Stimulated activated CD8-positive, alpha-beta memory T cell treated with anti-CD3 and anti-CD28 coated beads, Interleukin-15, amount 100 ng/mL, for 24 hours (primary cell): Measurements from ENCODE around the gene TRMT11.
"Not testable (repeated sequence)": the region's sequence is repeated elsewhere in the genome, so short reads cannot be mapped to it uniquely, and the experiment has no call there.

Experiments
- DNase-seq: peaks from one replicate; pipeline ENCODE4 v3.0.0-alpha.2; 2020; ENCODE audit warnings: low read depth

Gene TRMT11

DNA sequence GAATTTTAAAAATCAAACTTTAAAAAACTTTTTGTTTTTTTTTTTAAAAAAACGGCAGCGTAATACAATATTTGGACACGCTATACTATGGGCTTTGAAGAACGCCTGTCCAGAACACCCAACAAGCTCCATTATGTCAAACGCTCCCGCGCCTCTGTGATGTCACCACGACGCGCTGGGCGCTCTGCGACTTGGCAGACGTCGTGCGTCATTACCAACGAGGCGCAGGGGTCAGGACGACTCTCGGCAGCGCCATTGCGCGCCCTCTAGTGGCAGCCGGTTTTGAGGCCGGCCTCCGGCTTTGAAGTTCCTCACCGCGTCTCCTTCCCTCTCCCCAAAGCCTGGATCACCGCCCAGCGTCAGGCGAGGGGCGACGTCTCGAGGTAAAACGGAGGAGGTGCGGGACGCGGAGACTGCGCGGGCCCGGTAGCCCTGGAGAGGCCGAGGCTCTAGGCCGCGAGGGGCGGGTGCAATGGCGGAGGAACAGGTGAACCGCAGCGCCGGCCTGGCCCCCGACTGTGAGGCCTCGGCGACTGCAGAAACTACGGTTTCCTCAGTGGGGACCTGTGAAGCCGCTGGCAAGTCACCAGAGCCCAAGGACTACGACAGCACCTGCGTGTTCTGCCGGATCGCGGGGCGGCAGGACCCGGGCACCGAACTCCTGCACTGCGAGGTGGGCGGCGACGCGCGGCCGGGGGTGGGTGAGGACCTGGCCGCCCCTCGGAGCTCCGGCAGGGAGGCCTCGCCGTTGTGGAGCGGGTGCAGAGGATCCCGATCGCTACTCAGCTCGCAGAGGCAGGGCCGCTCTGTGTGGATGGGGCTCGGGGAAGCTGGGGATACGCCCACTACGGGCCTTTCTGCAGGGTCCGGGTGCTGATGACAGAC is 29.6 kb upstream of the TRMT11 start, which contains the start of gene HINT3:
Gene HINT3, plus strand, starts transcription at position 265 of the 885 bp plus-strand sequence. Its CDS starts 208 bp downstream, at position 473.
- DNase-seq: peak; percentile 99

DNA sequence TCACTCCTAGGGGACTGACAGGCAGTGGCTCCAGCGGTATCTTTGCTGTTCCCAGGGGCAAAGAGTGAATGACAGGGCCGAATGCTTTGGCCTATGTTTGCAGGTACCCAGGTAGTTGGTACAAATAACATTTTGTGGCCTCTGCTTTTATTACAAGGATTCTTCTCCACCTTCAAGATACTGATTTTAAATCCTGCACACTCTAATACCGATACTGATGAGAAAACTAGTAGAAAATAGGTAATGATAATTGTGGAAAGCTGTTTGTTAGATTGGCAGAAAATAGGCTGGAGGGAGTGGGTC is 29.0 kb upstream of the TRMT11 start:
- DNase-seq: no peak

DNA sequence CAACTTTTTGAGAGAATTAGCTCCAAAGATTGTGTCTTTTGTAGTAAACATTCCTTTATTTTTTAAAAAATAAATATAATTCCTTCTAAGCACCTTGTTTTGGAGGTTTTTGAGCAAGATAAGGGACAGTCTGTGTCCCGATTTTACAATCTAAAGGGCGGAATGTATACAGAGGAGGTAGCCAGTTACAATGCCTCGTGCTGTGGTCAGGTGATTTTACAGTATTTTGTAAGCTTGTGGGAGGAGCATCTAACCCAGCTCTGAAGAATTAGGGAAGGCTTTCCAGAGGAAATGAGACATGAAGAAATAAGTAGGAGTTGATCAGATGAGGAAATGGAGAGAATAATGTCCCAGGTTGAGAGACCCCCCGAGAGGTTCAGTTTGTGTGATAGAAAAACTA is 28.5 kb upstream of the TRMT11 start:
- no peak for DNase-seq

DNA sequence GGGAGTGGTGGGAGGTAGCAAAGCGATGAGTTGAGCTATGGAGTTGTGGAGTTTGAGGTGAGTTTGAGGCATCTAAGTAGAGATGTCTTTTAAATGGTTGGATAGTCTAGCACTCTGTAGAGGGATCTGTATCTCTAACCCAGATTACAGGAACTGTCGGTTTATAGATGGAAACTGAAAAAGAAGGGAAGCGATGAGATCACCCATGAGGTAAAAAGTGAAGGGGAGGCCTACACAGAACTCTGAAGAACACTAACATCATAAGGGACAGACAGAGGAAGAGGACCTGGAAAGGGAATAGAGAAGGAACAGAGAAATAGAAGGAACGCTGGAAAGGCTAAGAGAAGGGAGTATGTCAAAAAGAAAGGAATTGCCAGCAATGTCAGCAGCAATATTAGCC is 27.3 kb upstream of the TRMT11 start:
- DNase-seq: no peak

DNA sequence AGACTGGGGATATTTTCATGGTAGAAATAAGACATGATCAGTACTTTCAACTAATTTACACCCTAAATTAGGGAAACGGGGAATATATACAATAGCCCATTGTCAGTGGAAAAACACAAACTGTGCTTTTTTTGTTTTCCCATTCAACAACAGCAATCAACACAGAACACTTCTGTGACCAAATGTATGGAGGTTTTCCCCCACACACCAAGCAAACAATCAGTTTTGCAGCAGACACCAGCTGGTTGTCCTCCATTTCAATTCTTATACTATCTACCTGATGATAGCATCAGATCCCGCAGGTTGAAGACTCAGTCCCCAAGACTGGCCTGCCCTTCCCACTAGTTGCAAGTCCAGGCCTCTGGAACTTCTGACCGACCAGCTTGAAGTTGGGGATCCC is 25.2 kb upstream of the TRMT11 start:
- DNase-seq: no peak

DNA sequence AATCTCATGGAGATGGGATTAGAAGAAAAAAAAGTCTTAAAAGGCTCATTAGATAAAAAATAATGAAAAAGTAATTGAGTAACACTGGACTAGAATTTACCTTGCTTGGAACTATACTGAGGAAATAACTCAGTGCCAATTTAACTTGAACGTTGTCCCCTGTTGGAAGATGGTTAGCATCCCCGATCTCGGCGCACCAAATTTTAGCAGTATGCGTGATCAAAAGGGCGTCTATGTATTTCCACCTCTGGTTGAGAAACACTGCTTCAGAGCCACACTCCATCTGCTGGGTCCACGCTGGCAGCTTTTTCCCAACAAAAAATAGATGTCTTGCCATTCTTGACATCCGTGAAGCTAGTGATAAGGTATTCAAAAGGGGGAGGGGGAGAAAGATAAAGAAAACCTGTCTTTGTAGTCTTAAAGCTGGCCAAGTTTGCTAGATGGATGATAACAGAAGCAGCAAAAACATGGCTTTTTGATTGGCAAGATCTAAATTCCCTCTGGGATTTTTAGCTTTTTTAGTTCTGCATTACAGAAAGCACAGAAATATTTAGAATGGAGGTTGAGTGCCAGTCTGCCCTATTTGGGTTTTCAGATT is 23.3 kb upstream of the TRMT11 start:
- no peak for DNase-seq

DNA sequence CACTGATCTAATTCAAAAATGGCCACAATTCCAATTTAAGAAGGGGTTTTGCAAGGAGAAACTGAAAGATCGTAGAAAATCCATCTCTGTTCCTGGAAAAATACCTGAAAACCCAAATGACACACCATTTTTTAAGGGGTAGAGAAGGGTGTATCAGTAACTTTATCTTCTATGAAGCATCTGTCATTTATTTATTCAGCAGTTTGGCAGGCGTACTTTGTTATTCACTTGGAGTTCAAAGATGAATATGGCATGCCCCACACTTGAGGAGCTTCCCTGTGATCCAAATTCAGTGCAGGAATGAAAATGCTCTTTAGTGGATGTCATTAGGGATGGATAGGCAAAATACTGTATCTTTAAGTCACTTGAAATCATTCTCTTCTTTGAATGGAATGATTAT is 22.5 kb upstream of the TRMT11 start:
- no peak for DNase-seq

DNA sequence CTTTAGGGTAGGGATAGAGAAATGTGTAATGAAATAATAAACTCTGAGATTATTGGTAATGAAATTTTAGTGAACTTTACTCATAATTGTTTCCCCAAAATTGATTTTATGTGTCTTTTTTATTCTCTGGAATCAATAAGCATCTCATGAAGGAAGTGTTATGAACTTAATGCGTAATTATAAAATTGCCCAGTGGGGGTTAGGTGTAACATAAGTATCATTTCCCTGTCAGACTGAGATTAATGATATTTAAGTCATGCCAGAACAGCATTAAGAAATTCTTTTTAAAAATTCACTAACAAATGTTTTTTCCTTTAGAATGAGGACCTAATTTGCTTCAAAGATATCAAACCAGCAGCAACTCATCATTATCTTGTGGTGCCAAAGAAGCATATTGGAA is 19.8 kb upstream of the TRMT11 start:
- DNase-seq: no peak

DNA sequence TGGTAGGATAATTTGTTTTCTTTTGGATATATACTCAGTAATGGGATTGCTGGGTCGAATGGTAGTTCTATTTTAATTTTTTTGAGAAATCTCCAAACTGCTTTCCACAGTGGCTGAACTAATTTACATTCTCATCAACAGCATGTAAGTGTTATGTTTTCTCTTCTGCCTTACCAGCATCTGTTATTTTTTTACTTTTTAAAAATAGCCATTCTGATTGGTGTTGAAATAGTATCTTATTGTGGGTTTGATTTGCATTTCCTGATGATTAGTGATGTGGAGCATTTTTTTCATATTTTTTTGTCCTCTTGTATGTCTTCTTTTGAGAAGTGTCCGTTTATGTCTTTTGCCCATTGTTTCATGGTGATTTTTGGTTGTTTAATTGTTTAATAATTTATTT is 17.8 kb upstream of the TRMT11 start:
- DNase-seq: no peak

DNA sequence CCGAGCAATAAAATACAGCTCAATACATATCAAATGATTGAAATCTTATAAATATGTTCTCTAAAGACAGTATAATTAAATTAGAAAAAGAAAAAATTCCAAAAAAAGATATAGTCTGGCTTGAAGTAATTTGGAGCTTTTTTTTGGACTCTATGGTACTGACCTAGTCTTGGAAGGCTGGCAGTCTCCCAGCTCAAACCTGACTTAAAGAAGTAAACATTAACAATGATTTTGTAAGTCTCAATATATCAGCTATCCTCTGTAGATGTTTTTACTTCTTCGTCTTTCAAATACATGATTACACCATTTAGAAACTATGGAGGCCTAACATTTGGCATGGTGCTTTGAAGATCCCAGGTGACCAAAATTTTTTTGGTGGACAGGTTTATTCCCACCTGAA is 15.6 kb upstream of the TRMT11 start:
- DNase-seq: no peak

DNA sequence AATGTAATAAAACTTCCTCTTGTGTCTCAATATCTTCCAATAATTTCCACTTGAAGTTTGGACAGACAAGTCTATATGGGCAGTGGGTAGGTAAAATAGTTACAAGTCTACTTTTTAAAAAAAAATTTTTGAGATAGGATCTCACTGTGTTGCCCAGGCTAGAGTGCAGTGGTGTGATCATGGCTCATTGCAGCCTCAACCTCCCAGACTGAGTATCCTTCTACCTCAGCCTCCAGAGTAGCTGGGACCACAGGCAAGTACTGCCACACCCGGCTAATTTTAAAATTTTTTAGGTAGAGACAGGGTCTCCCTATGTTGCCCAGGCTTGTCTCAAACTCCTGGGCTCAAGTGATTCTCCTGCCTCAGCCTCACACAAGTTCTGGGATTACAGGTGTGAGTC is 13.9 kb upstream of the TRMT11 start:
- not testable (repeated sequence) for DNase-seq

DNA sequence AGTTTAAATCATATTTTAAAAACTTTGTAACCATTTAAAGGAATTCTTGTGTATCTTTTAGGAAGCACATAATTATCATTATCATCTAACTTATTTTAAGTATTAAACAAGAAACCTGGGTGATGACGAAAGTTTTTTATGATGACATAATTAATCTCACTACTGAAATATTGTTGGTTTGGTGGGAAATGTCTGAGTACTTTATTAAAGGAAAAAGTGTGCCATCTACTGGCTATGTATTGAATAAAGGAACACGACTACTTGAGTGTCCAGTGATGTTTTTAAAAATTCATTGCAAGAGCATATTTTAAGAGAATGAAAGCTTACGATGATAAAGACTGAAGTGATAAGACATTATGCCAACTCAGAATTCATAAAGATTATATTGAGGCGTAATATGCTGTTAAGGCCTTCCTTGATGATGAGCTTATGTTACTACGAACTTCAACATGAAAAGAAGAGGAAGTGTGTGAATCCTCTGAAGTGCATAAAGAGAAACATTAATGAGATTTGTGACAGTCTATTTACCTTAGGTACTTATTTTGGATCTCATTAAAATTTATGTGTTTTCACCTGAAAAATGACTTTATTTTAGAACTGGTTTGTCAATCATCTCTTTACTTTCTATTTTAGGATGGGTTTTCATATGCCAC is 12.0 kb upstream of the TRMT11 start:
- no peak for DNase-seq

DNA sequence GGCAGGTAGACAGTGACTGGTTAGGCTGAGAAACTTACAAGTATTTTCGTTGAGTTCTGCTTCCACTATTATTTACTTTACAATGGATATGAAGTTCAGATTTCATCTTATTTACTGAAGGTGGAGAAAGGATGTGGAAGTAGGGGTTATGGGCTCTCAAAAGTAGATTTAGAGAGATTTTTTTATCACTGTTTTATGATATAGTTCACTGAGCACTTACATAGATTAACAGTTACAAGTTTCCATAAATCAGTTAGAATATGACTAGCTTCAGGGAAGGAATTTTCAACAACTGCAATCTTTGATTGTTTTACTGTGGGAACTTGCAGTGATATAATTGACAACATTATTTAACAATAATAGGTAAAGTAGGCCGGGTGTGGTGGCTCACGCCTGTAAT is 7.2 kb upstream of the TRMT11 start:
- DNase-seq: no peak

DNA sequence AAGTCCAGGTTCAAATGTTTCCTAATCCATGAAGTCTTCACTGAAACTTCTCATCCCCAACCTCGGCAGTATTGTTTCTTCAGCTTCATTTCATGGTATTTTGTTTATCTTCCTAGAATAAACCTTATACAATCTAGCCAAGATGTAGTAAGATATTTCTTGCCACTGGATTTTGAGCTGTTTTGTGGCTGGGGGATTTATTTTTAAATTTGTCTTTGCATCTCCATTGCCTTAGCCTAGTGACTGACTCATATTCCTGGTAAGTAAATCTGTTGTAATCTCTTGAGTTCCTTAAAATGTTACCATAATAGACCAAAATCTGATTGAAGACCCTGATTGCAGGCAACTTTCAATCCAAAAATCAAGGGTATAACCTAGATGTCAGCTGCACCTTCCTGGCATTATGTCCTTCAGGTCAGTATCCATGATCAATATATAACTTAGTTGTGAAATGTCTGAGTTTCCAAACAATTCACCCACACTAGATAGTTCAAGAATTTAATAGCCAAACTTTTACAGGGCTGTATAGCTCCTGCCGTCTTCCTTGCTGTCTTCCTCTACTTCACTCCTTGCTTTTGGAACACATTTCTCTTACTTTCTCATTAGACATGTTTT is 4.7 kb upstream of the TRMT11 start:
- DNase-seq: no peak

DNA sequence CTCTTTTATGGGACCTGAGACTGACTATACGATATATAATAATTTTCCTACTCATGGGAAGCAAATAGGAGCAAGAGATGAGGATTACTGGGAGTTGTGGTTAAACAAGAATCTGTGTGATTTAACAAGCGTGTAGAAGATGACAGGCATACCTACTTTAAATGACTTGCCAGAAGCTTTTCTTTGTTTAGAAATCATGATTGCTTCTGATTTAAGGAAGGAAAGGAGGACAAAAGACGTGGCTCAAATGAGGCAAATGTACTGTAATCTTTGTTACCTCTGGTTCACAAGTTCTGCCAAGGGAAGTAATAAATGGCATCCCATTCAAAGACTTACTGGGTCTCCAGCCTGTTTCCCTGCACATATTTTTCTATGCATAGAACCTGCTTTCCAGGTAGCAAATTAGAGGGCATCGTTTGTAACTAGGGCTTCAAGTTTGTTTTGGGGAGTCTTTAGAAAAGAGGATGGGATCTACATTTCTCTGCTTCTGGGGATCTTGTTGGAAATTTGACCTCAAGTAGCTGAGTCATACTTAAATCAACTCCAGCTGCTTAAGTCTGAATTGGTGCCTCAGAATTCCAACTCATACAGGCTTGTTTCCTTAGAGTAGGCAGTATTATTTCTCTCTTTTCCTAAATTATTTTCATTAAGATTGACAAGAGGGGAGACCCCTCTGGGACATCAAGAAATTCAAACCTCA is 2.9 kb upstream of the TRMT11 start:
- no peak for DNase-seq

DNA sequence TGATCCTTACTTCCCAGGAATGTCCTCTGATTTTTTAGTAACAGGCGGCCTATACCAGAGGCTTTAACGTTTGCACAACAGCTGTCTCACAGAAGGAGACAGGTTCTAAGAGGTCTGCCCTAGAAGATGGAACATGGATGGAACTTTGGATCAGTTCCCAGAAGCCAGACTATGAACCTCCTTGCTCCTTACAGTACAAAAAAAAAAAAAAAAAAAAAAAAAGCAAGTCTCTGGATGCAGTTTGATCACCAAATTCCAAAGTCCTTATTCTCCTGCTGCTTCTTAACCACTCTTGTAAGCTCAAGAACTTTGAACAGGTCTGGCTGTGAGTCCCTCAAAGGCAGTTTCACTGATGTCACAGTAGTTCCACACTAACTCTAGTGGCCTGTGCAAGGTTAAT is 2.0 kb upstream of the TRMT11 start:
- DNase-seq: no peak

DNA sequence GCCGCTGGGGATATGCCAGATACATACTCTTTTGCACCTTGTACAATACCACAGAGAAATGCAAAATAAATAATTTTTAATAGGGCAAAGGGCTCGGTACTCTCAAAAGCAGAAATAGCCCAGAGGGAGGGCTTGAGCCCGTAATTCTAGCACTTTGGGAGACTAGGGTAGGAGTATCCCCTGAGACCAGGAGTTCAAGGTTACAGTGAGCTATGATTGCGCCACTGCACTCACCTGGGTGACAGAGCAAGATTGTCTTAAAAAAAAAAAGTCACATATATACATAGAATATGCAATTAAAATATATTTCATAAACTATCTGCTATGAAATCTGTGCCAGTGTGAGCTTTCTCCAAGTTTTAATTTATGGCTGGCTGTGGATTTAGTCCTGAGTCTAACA is 818 bp upstream of the TRMT11 start:
- DNase-seq: no peak

DNA sequence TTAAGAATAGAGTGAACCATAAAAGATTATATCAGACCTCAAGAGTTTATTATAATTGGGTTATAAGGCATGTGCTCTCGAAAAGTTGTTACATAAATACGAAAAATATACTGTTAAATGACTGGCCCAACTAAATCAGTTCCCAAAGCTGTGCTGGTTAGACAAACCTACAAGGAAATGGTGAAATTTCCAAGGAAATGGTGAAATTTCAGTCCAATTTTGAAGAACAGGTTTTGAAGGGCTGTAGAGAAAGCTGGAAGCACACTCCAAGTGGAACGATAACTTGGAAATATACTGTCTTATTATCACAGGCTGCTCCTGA is 400 bp upstream of the TRMT11 start:
- DNase-seq: no peak

DNA sequence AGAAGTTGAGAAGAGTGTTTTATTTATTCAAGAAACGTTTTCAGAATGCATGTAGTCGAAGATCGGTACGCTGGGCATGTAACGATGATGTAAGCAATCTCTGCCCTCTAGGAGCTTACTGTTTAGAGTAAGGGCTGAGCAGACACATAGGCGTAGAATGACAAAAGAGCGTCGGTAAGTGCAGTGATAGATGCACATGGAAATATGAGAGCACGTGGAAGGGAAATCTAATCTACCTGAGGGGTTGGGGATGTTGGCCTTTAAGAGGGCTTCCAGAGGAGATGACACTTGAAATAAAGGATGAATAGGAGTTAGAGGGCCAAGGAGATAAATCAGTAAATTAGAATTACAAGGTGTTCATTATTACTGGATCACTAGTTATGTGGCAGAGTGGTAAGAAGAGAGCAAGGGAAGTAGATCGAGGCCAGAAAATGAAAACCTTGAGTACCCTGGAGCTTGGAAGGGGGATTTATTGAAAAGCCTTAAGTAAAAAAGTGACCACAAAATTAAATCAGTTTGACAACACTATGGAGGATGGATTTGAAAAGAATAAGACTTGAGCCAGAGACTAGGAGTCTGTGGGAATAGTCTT is 782 bp downstream of the TRMT11 start:
- no peak for DNase-seq

DNA sequence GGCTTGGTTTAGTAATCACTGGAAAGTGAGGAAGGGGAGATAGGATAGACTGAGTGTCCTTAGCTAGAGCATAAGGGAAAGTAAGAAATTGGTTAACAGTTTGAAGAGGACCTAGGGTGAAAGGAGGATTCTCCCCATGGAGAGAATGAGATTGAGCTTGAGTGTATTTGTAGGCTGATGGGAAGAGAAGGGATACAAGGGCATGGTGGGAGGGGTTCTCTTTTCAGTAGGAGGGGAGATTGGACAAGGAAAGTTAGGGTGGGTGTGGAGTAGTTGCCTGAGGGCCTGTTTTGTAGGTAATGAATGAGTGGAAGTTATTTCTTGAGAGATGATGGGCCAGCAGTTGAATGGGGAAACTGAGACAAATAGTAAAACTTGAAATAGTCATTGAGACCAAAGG is 1.9 kb downstream of the TRMT11 start:
- no peak for DNase-seq

DNA sequence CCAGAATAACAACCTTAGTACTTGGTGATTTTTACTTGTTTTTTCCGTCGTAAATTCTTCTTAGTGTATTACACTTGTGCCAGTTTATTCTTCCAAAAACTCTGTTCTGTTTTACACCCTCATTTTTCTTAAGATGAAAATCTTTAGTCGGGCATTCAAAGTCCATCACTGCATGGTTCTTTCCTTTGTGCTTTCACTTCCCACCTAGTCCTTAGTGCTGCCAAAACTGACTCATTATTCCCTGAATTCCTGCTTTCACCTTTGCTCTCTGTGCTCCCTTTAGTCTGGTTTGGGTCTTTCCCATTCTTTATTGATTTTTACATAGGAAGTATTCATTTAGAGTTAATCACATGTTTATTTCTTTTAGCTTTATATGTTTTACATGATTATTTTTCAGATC is 3.3 kb downstream of the TRMT11 start:
- DNase-seq: no peak

DNA sequence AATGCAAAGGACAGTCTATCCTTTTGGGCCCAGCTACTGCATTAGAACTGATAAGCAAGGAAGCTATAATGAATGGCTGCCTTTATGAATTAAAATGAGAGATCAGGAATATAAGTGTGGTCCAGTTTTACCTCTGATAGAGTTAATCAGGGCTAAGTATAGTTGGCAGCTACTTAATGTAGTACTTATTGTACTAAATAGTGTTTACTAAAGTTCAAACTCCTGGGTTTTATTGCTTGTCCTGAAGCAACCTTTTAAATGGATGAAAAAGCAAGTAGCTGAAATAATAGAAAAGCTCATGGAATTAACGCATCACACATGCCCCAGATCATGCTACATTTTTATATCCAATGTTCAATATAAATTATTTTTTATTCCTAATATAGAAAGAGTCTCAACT is 5.3 kb downstream of the TRMT11 start:
- no peak for DNase-seq
